Adrenal gland (tissue), 12 donors: ENCODE data around the gene STAT6. TPM values are rescaled to one million over a fixed set of nuclear protein-coding genes. Genes with fewer than 3 reads are reported as not detected.

Experiments
- DNase-seq, 7 donors: peaks; one replicate each; pipeline ENCODE4 v3.0.0-alpha.2; 2019 to 2020
- H3K27ac ChIP-seq, 5 donors: fragments of 200-600 bp; sonication (generic) in 4 of 5; 1 replicate in 3 of 5; 2 replicates in 2 of 5; pipeline versions ENCODE4 v1.5.1 to v1.8.0; 2016 to 2020; ENCODE audit warnings: mild to moderate bottlenecking in 1 of 5
- H3K27me3 ChIP-seq: fragments of 200-600 bp; 2 replicates; pipeline ENCODE4 v1.8.0; 2021
- H3K36me3 ChIP-seq, 2 donors: fragments of 200-600 bp; replicated peaks in 1 of 2; 1 replicate in 1 of 2; 2 replicates in 1 of 2; pipeline versions ENCODE4 v1.5.1 to v1.8.0; 2018 to 2022
- H3K4me1 ChIP-seq, 2 donors: fragments of 200-600 bp; replicated peaks in 1 of 2; 1 replicate in 1 of 2; 2 replicates in 1 of 2; pipeline versions ENCODE4 v1.5.1 to v1.8.0; 2018 to 2021
- H3K4me3 ChIP-seq, 4 donors: fragments of 200-600 bp; sonication (generic) in 3 of 4; one replicate each; pipeline ENCODE4 v1.5.1; 2016 to 2018
- H3K9me3 ChIP-seq, 3 donors: fragments of 200-600 bp; sonication (generic) in 1 of 3; replicated peaks in 1 of 3; 1 replicate in 2 of 3; 2 replicates in 1 of 3; pipeline versions ENCODE4 v1.5.1 to v1.8.0; 2016 to 2021
- CTCF ChIP-seq, 6 experiments: fragments of 450-650 bp in 4 of 6; fragments of 200-600 bp in 2 of 6; sonication (generic) in 1 of 6; IDR thresholded peaks; 1 replicate in 5 of 6; 2 replicates in 1 of 6; pipeline versions ENCODE4 v1.5.1 to v1.8.0; 2016 to 2021; ENCODE audit warnings: antibody characterized with exemption in 6 of 6, mild to moderate bottlenecking in 2 of 6, moderate library complexity in 1 of 6
- POLR2A ChIP-seq, 2 donors: fragments of 450-650 bp; IDR thresholded peaks; one replicate each; pipeline ENCODE4 v1.6.1; 2017; ENCODE audit warnings: antibody characterized with exemption in 2 of 2, mild to moderate bottlenecking in 2 of 2, moderate library complexity in 1 of 2
- WGBS, 4 donors: extraction: QIAGEN DNeasy Blood & Tissue Kit in 2 of 4; methylation state at CpG; one replicate each; pipeline versions ENCODE4 v1.1.5 to v1.1.7; 2013 to 2017; 5-methylcytosine and 5-hydroxymethylcytosine counted together
- intact Hi-C, 2 donors: fragments of 100-400 bp; cut with DNase I; formaldehyde crosslinking; loops; one replicate each; pipeline versions ENCODE4 v1.14.1 to v1.15.0; 2022 to 2023
- polyA plus RNA-seq, 3 donors: library from polyadenylated mRNA; stranded (reverse); fragments of 200-250 nt in 2 of 3; fragments of 350-450 nt in 1 of 3; fragmentation: Illumina TruSeq in 1 of 3; extraction: RNeasy Lipid Tissue Mini Kit (QIAGEN cat#74804) in 1 of 3; gene quantifications; one replicate each; pipeline ENCODE4 v1.2.3, GENCODE V29; 2013 to 2014
- total RNA-seq, 9 donors: library from RNA; depleted of rRNA in 4 of 9; stranded (reverse); fragments of >200 nt in 4 of 9; fragments of 120-200 nt in 1 of 9; fragmentation: NEBNext Ultra II Directional in 1 of 9; extraction: Animal tissue kit (Norgen Biotek cat#: 25700) in 1 of 9; gene quantifications; one replicate each; pipeline versions ENCODE4 v1.1.0 to v1.2.4, GENCODE V29; 2013 to 2023
- donor health status: healthy with polysubstance abuse.
- donor health status: Bipolar disorder and iron deficiency.
- donor health status: DM: yes; HTN: yes; CAD: no.
- donor health status: DM: no; HTN: no; CAD: no.
- donor health status: DM: no; HTN: no; CAD: no.
- donor health status: DM: yes; HTN: yes; CAD: no.

STAT6 gene
- total and polyA plus RNA-seq, 12 donors: 71.9 to 321 (median 155) TPM

GRCh38 chr12:57154804-57155434, 43.8 kb upstream of the STAT6 start:
- Histone ChIP-seq H3K27me3 (no peaks in the 10 kb centered on the region), H3K9me3 (no peaks in the 10 kb centered on the region), H3K36me3 (peaks cover 0 to 24% of the 10 kb centered on the region in 2 donors), H3K4me3 (no peak overlapping the region), H3K27ac (peak overlapping the region in 2 of 5 donors; percentile 10 to 17), H3K4me1 (peaks cover 28 to 67% of the 10 kb centered on the region in 2 donors)
- DNase-seq: no peak
- intact Hi-C loops: no loop called here
- no peak for TF ChIP-seq POLR2A (IDR thresholded peaks at IDR 0.05)
- TF ChIP-seq CTCF (IDR thresholded peaks at IDR 0.05): no peak
- WGBS, 4 donors: 79 to 84% (median 82%) methylated on average over 5 of the region's 5 CpGs

- TF ChIP-seq POLR2A (IDR thresholded peaks at IDR 0.05): no peak
- TF ChIP-seq CTCF (IDR thresholded peaks at IDR 0.05): no peak
- DNase-seq: no peak
- Histone ChIP-seq H3K27me3 (no peaks in the 10 kb centered on the region), H3K4me1 (peaks cover 33 to 76% of the 10 kb centered on the region in 2 donors), H3K27ac (peak overlapping the region in 1 of 5 donors; percentile 54), H3K36me3 (peaks cover 0 to 21% of the 10 kb centered on the region in 2 donors), H3K4me3 (no peak overlapping the region), H3K9me3 (no peaks in the 10 kb centered on the region)
- intact Hi-C loops: no loop called here
- WGBS, 4 donors: 83 to 89% (median 87%) methylated on average over 4 to 6 of the region's 6 CpGs
Observed at GRCh38 chr12:57154076-57154475, 42.9 kb upstream of the STAT6 start.

- H3K36me3 ChIP-seq: peaks cover 0 to 21% of the 10 kb centered on the region in 2 donors
- intact Hi-C loops: no loop called here
- H3K9me3 ChIP-seq: no peaks in the 10 kb centered on the region
- H3K27me3 ChIP-seq: no peaks in the 10 kb centered on the region
- 60 to 82% (median 69%) methylated on average over 1 of the region's 1 CpG for WGBS, 4 donors
- no peak overlapping the region for H3K4me3 ChIP-seq
- TF ChIP-seq POLR2A (IDR thresholded peaks at IDR 0.05) (no peak), CTCF (IDR thresholded peaks at IDR 0.05) (no peak)
- H3K27ac ChIP-seq: peak overlapping the region in 3 of 5 donors; percentile 54 to 88 (median 84)
- H3K4me1 ChIP-seq: peaks cover 36 to 77% of the 10 kb centered on the region in 2 donors
- no peak for DNase-seq
Observed at GRCh38 chr12:57153415-57153997, 42.3 kb upstream of the STAT6 start.

GRCh38 chr12:57152639-57153038, 41.5 kb upstream of the STAT6 start:
- Histone ChIP-seq H3K27ac (peak overlapping the region; percentile 42 to 88 (median 64)), H3K27me3 (no peaks in the 10 kb centered on the region), H3K4me1 (peaks cover 32 to 77% of the 10 kb centered on the region in 2 donors), H3K4me3 (no peak overlapping the region), H3K9me3 (no peaks in the 10 kb centered on the region), H3K36me3 (peaks cover 0 to 21% of the 10 kb centered on the region in 2 donors)
- intact Hi-C loops: no loop called here
- WGBS, 4 donors: 49 to 71% (median 66%) methylated on average over 4 of the region's 4 CpGs
- TF ChIP-seq CTCF (IDR thresholded peaks at IDR 0.05) (no peak), POLR2A (IDR thresholded peaks at IDR 0.05) (no peak)
- DNase-seq: peak in 4 of 7 donors; percentile 52 to 69 (median 56)
